GM19025 (cell line): Measurements from ENCODE around the gene GPD1L.
"Not testable (repeated sequence)": the region's sequence is repeated elsewhere in the genome, so short reads cannot be mapped to it uniquely, and the experiment has no call there.

Source experiments
- ATAC-seq: cut with Tn5 transposase; IDR thresholded peaks from one replicate; pipeline ENCODE4 v1.9.1; 2021; ENCODE audit warnings: mild to moderate bottlenecking, low read depth, moderate library complexity; ENCODE audit not compliant: unreplicated experiment

Gene GPD1L

GRCh38 chr3:32106132-32106928 lies at the start of gene GPD1L:
Gene GPD1L, plus strand, starts transcription at chr3:32106620. Its CDS starts 92 bp downstream, at chr3:32106712.
- ATAC-seq = peak; percentile 99

- ATAC-seq = not testable (repeated sequence)
Observed at GRCh38 chr3:32058465-32058864, 48.0 kb upstream of the GPD1L start.

- ATAC-seq = no peak
Observed at GRCh38 chr3:32062950-32063582, 43.4 kb upstream of the GPD1L start.

GRCh38 chr3:32066686-32067085 lies 39.7 kb upstream of the GPD1L start:
- no peak for ATAC-seq

- not testable (repeated sequence) for ATAC-seq
Observed at GRCh38 chr3:32074194-32074593, 32.2 kb upstream of the GPD1L start.

GRCh38 chr3:32076566-32076965 lies 29.9 kb upstream of the GPD1L start:
- no peak for ATAC-seq

- no peak for ATAC-seq
Observed at GRCh38 chr3:32077260-32078084, 28.9 kb upstream of the GPD1L start.

- no peak for ATAC-seq
Observed at GRCh38 chr3:32078085-32078634, 28.3 kb upstream of the GPD1L start.

GRCh38 chr3:32078864-32079263 lies 27.6 kb upstream of the GPD1L start:
- no peak for ATAC-seq

- no peak for ATAC-seq
Observed at GRCh38 chr3:32082721-32083120, 23.7 kb upstream of the GPD1L start.

- ATAC-seq = no peak
Observed at GRCh38 chr3:32083702-32084270, 22.6 kb upstream of the GPD1L start.

- no peak for ATAC-seq
Observed at GRCh38 chr3:32084870-32085269, 21.6 kb upstream of the GPD1L start.

GRCh38 chr3:32086464-32086863 lies 20.0 kb upstream of the GPD1L start:
- ATAC-seq = no peak

- ATAC-seq = no peak
Observed at GRCh38 chr3:32089476-32089875, 16.9 kb upstream of the GPD1L start.

GRCh38 chr3:32093204-32093603 lies 13.2 kb upstream of the GPD1L start:
- ATAC-seq = no peak

- ATAC-seq = no peak
Observed at GRCh38 chr3:32095431-32095830, 11.0 kb upstream of the GPD1L start.

- ATAC-seq = no peak
Observed at GRCh38 chr3:32097768-32098167, 8.7 kb upstream of the GPD1L start.

GRCh38 chr3:32098528-32098927 lies 7.9 kb upstream of the GPD1L start:
- no peak for ATAC-seq

- ATAC-seq = no peak
Observed at GRCh38 chr3:32100465-32100864, 6.0 kb upstream of the GPD1L start.

- no peak for ATAC-seq
Observed at GRCh38 chr3:32102289-32102688, 4.1 kb upstream of the GPD1L start.

- ATAC-seq = no peak
Observed at GRCh38 chr3:32104492-32104891, 1.9 kb upstream of the GPD1L start.
